KOPT-K1 (cell line): Measurements from ENCODE around the gene ANKRD36B.
"Not testable (repeated sequence)": the region's sequence is repeated elsewhere in the genome, so short reads cannot be mapped to it uniquely, and the experiment has no call there.

Experiments
- H3K27ac ChIP-seq: fragments of 200-600 bp; sonication (generic); 2 replicates; pipeline ENCODE4 v1.5.1; 2016; ENCODE audit warnings: antibody characterized with exemption, mild to moderate bottlenecking, low read depth, low read length; ENCODE audit not compliant: poor library complexity, severe bottlenecking
- H3K36me3 ChIP-seq: fragments of 200-600 bp; sonication (generic); 2 replicates; pipeline ENCODE4 v1.5.1; 2017; ENCODE audit warnings: antibody characterized with exemption, mild to moderate bottlenecking, low read length, moderate library complexity; ENCODE audit not compliant: insufficient read depth
- H3K9me3 ChIP-seq: fragments of 200-600 bp; sonication (generic); 2 replicates; pipeline ENCODE4 v1.5.1; 2017; ENCODE audit warnings: antibody characterized with exemption, low read length, mild to moderate bottlenecking; ENCODE audit not compliant: insufficient read depth, poor library complexity, severe bottlenecking

Gene ANKRD36B

GRCh38 chr2:97589598-97590510 is at the start of gene ANKRD36B:
Gene ANKRD36B, minus strand, starts transcription at chr2:97589877. Its CDS starts 192 bp downstream, at chr2:97589685.
- H3K9me3 ChIP-seq, H3K36me3 ChIP-seq: not testable (repeated sequence)
- H3K27ac ChIP-seq, result peak within 1 kb of the TSS; percentile 92

- not testable (repeated sequence) for H3K27ac ChIP-seq, H3K9me3 ChIP-seq, H3K36me3 ChIP-seq
Measured at GRCh38 chr2:97626049-97626430, 36.4 kb upstream of the ANKRD36B start.

- not testable (repeated sequence) for H3K36me3 ChIP-seq, H3K9me3 ChIP-seq, H3K27ac ChIP-seq
Measured at GRCh38 chr2:97625354-97626048, 35.8 kb upstream of the ANKRD36B start.

- H3K27ac ChIP-seq, H3K36me3 ChIP-seq, H3K9me3 ChIP-seq: not testable (repeated sequence)
Measured at GRCh38 chr2:97622976-97623375, 33.3 kb upstream of the ANKRD36B start.

- H3K9me3 ChIP-seq, H3K27ac ChIP-seq: not testable (repeated sequence)
Measured at GRCh38 chr2:97620492-97620891, 30.8 kb upstream of the ANKRD36B start.

GRCh38 chr2:97618939-97619827 is 29.5 kb upstream of the ANKRD36B start:
- not testable (repeated sequence) for H3K9me3 ChIP-seq, H3K27ac ChIP-seq, H3K36me3 ChIP-seq

More at GRCh38 chr2:97620492-97620891, 30.8 kb upstream of the ANKRD36B start:
- H3K36me3 ChIP-seq, result not testable (repeated sequence)

- no peaks in the 10 kb centered on the region for H3K9me3 ChIP-seq
- no peaks in the 10 kb centered on the region for H3K36me3 ChIP-seq
- no peak overlapping the region for H3K27ac ChIP-seq
Measured at GRCh38 chr2:97617911-97618310, 28.2 kb upstream of the ANKRD36B start.

GRCh38 chr2:97615746-97616145 is 26.1 kb upstream of the ANKRD36B start:
- not testable (repeated sequence) for H3K36me3 ChIP-seq, H3K27ac ChIP-seq, H3K9me3 ChIP-seq

GRCh38 chr2:97611895-97612294 is 22.2 kb upstream of the ANKRD36B start:
- H3K9me3 ChIP-seq, H3K36me3 ChIP-seq, H3K27ac ChIP-seq: not testable (repeated sequence)

GRCh38 chr2:97608745-97609144 is 19.1 kb upstream of the ANKRD36B start:
- H3K27ac ChIP-seq, H3K9me3 ChIP-seq, H3K36me3 ChIP-seq: not testable (repeated sequence)

GRCh38 chr2:97605524-97606339 is 16.1 kb upstream of the ANKRD36B start:
- not testable (repeated sequence) for H3K9me3 ChIP-seq, H3K27ac ChIP-seq, H3K36me3 ChIP-seq

- H3K27ac ChIP-seq, H3K9me3 ChIP-seq, H3K36me3 ChIP-seq: not testable (repeated sequence)
Measured at GRCh38 chr2:97605109-97605508, 15.4 kb upstream of the ANKRD36B start.

- not testable (repeated sequence) for H3K27ac ChIP-seq, H3K36me3 ChIP-seq, H3K9me3 ChIP-seq
Measured at GRCh38 chr2:97601537-97601936, 11.9 kb upstream of the ANKRD36B start.

GRCh38 chr2:97596180-97596579 is 6.5 kb upstream of the ANKRD36B start:
- H3K9me3 ChIP-seq, H3K27ac ChIP-seq, H3K36me3 ChIP-seq: not testable (repeated sequence)
